ENCODE data around the gene LSM14B. TPM values are rescaled to one million over a fixed set of nuclear protein-coding genes. Genes with fewer than 3 reads are reported as not detected.

The LSM14B gene
- total RNA-seq, 1 donor from 2014 or later: 23.7 TPM

GRCh38 chr20:62162765-62163484 is 40.6 kb downstream of the LSM14B start:
- no peak for DNase-seq (ENCODE audit: low spot score)

GRCh38 chr20:62163485-62163865 is 41.2 kb downstream of the LSM14B start:
- DNase-seq (ENCODE audit: low spot score): no peak

DNA sequence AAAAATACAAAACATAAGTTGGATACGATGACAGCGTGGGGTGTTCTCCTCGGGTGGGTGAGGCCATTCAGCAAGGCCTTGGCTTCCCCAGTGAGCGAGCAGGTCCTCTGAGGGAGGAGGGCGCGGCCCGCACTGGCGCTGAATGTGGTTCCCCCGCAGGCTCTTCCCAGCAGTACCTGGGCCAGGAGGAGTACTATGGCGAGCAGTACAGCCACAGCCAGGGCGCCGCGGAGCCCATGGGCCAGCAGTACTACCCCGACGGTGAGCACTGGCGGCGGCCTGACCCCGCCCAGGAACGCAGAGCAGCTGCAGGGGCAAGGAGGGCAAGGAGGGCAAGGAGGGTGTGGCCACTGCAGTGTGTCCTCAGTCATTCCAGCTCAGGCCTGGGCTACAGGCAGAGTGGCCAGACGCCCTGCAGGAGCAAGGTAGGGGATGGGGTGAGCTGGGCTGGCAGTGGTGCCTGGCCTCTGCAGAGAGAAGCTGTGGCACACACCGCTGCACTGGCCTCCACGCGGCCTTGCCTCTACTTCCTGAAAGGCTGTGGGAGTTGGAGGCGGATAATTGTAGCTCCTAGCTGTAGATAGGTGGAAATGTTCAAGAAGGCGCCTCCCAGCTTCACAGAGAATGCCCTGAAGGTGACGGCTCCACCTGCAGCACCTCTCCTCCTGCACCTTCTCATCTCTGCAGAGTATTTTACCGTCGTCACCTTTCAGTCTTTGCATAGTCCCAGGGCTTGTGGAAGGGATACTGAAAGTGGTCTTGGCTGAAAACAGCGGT is 41.9 kb downstream of the LSM14B start:
- no peak for DNase-seq (ENCODE audit: low spot score)

DNA sequence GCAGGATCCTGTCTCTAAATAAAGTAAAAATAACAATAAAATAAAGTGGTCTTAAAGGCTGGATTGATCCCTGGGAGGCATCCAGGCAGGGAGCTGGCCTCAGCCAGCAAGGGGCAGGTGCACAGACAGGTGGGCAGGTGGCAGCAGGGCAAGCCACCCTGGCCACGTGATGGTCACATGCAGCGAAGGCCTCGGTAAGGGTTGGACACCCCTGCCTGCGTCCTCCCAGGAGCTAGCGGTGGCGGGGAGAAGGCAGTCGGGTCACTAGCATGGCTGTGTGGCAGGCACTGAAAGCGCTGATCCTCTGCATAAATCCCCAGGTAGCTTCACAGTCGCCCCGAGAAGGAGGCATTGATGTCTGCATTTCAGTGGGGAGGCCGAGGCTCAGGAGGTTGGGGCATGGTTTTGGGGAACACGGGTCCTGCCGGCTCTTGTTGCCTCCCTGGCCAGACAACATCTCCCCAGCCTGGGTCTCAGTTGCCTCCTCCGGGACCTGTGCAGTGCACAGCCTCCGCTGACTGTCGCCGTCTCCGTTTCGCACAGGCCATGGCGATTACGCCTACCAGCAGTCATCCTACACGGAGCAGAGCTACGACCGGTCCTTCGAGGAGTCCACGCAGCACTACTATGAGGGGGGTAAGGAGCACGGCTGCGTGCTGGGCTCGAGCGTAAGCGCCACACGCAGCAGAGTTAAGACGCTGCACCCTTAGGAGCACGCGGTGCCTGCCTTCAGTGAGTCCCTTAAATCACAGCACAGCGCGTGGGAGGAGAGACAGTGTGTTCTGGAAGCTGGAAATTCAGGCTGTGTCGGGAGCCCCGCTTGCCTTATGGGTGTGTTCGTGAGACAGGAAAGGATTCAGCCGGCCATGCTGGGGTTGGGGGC is 42.8 kb downstream of the LSM14B start:
- no peak for DNase-seq (ENCODE audit: low spot score)

DNA sequence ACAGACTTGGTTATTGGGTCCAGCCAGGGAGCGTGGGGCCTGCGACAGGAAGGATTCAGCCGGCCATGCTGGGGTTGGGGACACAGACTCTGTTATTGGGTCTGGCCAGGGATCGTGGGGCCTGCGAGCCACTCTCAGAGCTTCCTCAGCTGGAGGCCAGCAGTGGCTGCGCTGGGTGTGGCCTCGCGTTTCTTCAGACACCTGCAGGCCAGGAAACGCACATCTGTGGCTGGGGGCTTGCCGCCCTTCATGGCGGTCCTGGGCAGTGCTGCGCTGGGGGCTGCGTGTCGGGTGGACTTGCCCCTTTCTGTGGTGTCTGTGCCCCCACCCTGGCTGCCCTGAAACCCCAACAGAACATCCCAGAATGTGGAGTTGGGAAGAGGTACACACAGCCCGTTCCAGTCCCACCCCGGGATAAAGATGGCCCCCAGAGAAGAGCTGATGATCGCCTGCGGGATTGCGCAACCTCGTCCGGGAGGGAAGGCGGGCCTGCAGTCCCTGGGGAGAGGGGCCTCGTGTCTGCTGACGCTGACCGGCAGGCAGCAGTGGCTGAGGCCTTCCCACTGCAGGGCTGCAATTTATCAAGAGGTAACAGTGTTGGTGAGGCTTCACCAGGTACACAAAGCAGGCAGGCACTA is 43.6 kb downstream of the LSM14B start:
- no peak for DNase-seq (ENCODE audit: low spot score)

- no peak for DNase-seq (ENCODE audit: low spot score)
These were observed 45.2 kb downstream of the LSM14B start for GRCh38 chr20:62167474-62167873.

GRCh38 chr20:62168061-62168460 is 45.8 kb downstream of the LSM14B start:
- no peak for DNase-seq (ENCODE audit: low spot score)

GRCh38 chr20:62168890-62169435 is 46.7 kb downstream of the LSM14B start:
- no peak for DNase-seq (ENCODE audit: low spot score)

DNA sequence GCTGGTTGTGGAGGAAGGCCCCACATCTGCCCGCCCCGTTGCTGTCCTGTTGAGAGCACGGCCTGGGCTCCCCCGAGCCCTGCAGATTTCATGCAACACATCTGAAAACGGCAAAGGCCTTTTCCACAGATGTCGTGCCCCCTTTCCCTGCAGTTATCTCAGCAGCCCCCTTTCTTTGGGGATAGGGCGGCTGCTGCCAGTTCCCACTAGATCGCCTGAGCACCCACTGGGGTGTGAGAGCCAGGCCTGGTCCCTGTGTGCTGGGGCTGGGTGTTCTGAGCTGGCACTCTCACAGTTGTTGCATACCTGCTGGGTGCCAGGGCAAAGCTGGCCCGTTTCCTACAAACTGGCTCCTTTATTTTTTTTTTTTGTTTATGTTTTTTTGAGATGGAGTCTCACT is 48.3 kb downstream of the LSM14B start:
- DNase-seq (ENCODE audit: low spot score): no peak

- no peak for DNase-seq (ENCODE audit: low spot score)
These were observed 49.0 kb downstream of the LSM14B start for GRCh38 chr20:62171245-62171644.

DNA sequence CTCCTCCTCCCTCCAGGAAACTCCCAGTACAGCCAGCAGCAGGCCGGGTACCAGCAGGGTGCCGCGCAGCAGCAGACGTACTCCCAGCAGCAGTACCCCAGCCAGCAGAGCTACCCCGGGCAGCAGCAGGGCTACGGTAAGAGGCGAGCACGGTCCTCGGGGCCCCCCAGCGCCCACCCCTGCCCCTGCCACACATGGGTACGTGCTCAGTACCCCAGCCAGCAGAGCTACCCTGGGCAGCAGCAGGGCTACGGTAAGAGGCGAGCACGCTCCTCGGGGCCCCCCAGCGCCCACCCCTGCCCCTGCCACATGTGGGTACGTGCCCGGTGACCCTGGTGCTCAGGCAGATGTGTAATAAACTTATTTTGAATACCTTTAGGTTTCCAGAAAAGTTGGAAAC is 50.4 kb downstream of the LSM14B start:
- DNase-seq (ENCODE audit: low spot score): no peak

DNA sequence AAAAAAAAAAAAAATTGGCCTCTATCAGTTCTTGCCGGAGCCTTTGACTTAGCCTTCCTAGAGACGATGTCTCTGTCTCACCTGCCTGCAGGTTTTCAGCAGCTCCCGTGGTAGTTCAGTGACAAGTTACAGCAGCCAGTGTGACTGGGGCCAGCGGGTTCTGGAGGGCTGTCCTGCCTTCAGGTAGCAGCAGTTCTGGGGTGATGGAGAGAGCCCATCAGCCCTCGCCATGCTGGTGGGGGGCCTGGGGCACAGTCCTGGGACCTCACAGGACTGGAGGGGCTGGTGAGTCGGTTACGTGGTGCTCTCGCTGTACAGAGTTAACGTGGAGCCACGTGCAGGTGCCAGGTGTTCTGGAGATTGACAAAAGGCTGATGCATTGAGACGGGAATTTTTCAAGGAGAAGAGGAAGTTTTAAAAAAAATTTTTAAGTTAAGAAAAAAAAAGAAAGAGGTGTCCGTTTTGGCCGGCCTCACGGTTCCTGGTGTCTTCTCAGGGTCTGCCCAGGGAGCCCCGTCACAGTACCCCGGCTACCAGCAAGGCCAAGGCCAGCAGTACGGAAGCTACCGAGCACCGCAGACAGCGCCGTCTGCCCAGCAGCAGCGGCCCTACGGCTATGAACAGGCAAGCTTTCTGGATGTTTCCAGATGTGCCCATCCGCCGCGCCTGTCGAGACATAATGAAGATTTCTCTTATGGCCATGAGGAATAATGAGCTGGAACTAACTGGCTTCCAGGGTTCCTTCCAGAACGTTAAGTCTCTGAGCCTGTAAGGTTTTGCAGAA is 51.9 kb downstream of the LSM14B start:
- DNase-seq (ENCODE audit: low spot score): no peak

DNA sequence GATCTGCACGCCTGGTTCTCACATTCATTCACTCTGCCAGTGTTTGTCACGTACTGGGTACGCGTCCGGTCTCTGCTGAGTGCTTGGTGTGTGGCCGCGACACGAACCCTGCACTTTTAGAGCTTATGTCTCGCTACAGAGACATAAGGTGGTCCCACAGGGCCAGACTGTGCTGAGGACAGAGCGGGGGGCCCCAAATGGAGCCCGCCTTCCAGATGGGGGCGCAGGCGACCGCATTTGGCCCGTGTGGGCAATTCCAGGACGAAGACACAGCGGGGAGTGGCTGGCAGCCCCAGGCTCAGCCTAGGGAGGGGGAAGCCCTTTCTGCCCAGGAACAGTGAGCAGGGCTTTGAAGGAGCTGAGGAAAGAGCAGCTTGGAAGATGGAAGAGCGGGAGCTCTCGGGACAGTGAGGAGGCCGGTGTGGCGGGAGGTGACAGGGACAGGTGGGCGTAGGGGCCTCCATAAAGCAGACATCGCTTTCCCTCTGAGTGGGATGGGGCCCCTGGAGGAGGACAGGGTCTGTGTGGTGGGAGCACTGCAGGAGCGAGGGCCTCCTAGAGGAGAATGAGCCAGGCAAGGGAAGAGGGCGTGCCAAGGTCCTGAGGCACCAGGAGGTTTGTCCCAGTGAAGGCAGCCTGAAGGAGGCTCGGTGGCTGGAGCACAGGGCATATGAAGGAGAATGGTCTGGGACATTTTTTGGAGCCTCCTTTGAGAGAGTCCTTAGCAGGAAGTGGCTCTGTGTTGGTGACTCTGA is 52.8 kb downstream of the LSM14B start:
- no peak for DNase-seq (ENCODE audit: low spot score)

GRCh38 chr20:62175711-62176110 is 53.4 kb downstream of the LSM14B start:
- DNase-seq (ENCODE audit: low spot score): no peak

GRCh38 chr20:62176866-62177265 is 54.6 kb downstream of the LSM14B start:
- no peak for DNase-seq (ENCODE audit: low spot score)

GRCh38 chr20:62177307-62177706 is 55.0 kb downstream of the LSM14B start:
- no peak for DNase-seq (ENCODE audit: low spot score)

GRCh38 chr20:62178316-62179161 is 56.3 kb downstream of the LSM14B start:
- DNase-seq (ENCODE audit: low spot score): no peak

DNA sequence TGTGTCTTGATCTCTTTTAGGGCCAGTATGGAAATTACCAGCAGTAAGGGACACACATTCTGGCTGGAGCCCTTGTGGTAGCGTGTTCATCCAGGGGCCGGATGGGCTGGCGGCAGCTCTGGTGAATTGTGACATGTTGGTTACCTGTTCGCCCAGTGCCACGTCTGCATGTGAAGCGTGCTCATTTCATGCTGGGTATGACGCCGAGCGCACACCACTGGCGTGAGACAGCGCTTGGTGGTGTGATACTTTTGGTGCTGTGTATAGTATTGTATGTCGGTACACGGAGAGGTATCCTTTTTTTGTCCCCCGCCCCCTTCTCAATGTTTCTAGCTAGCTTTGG is 56.9 kb downstream of the LSM14B start:
- no peak for DNase-seq (ENCODE audit: low spot score)

DNA sequence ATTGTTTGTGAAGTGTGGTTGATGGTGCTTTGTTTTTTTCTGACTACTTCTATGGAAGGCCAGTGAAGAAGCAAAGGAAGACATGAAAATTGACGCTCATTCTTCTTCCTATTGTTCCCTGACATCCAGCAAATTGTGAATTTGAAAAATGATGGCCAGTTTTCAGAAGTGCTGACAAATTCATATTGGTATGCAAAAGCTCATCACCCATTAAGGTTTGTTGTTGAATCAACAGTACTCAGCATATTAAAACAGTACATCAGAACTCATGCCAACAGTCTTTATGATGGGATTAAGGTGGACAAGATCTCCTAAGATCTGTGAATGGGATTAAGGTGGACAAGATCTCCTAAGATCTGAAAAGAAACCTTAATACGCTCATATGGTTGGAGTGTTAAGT is 59.5 kb downstream of the LSM14B start:
- DNase-seq (ENCODE audit: low spot score): no peak
